Measurements from ENCODE around the gene RXRA.

Gene RXRA

GRCh38 chr9:134413890-134414623 is 87.8 kb downstream of the RXRA start:
- no peak for TF ChIP-seq CTCF (IDR thresholded peaks at IDR 0.05; ENCODE audit: low read depth, low read length)
- DNase-seq, result no peak
- no peaks in the 10 kb centered on the region for H3K9me3 ChIP-seq (ENCODE audit: severe bottlenecking)
- no peaks in the 10 kb centered on the region for H3K27me3 ChIP-seq (ENCODE audit: insufficient read depth, low read depth, severe bottlenecking)
- H3K27ac ChIP-seq, result no peak overlapping the region
- no peak overlapping the region for H3K4me3 ChIP-seq (ENCODE audit: low read depth, low read length)
- H3K36me3 ChIP-seq, result peaks cover 21% of the 10 kb centered on the region

- no peak for DNase-seq
- H3K27me3 ChIP-seq (ENCODE audit: insufficient read depth, low read depth, severe bottlenecking), result no peaks in the 10 kb centered on the region
- H3K4me3 ChIP-seq (ENCODE audit: low read depth, low read length), result no peak overlapping the region
- H3K27ac ChIP-seq, result no peak overlapping the region
- TF ChIP-seq CTCF (IDR thresholded peaks at IDR 0.05; ENCODE audit: low read depth, low read length), result no peak
- peaks cover 12% of the 10 kb centered on the region for H3K36me3 ChIP-seq
- no peaks in the 10 kb centered on the region for H3K9me3 ChIP-seq (ENCODE audit: severe bottlenecking)
Observed at GRCh38 chr9:134414900-134415425, 88.7 kb downstream of the RXRA start.

GRCh38 chr9:134416385-134417015 is 90.2 kb downstream of the RXRA start:
- Histone ChIP-seq H3K9me3 (ENCODE audit: severe bottlenecking) (no peaks in the 10 kb centered on the region), H3K4me3 (ENCODE audit: low read depth, low read length) (no peak overlapping the region), H3K36me3 (peaks cover 9% of the 10 kb centered on the region), H3K27me3 (ENCODE audit: insufficient read depth, low read depth, severe bottlenecking) (no peaks in the 10 kb centered on the region), H3K27ac (no peak overlapping the region)
- no peak for TF ChIP-seq CTCF (IDR thresholded peaks at IDR 0.05; ENCODE audit: low read depth, low read length)
- no peak for DNase-seq

- H3K36me3 ChIP-seq, result peaks cover 14% of the 10 kb centered on the region
- H3K9me3 ChIP-seq (ENCODE audit: severe bottlenecking), result no peaks in the 10 kb centered on the region
Observed at GRCh38 chr9:134418354-134418753, 92.1 kb downstream of the RXRA start.

GRCh38 chr9:134419000-134419683 is 92.9 kb downstream of the RXRA start:
- Histone ChIP-seq H3K27ac (peak overlapping the region; percentile 54), H3K4me3 (ENCODE audit: low read depth, low read length) (no peak overlapping the region), H3K36me3 (peaks cover 20% of the 10 kb centered on the region), H3K27me3 (ENCODE audit: insufficient read depth, low read depth, severe bottlenecking) (no peaks in the 10 kb centered on the region), H3K9me3 (ENCODE audit: severe bottlenecking) (no peaks in the 10 kb centered on the region)
- DNase-seq, result no peak
- no peak for TF ChIP-seq CTCF (IDR thresholded peaks at IDR 0.05; ENCODE audit: low read depth, low read length)

More at GRCh38 chr9:134418354-134418753, 92.1 kb downstream of the RXRA start:
- H3K4me3 ChIP-seq (ENCODE audit: low read depth, low read length), result no peak overlapping the region
- DNase-seq, result no peak
- no peaks in the 10 kb centered on the region for H3K27me3 ChIP-seq (ENCODE audit: insufficient read depth, low read depth, severe bottlenecking)
- TF ChIP-seq CTCF (IDR thresholded peaks at IDR 0.05; ENCODE audit: low read depth, low read length), result no peak
- peak overlapping the region; percentile 54; the same call in 1 of the 2 replicates for H3K27ac ChIP-seq

Measured in WERI-Rb-1 (cell line).